Measurements from ENCODE around the gene TRIM41.
"Not testable (repeated sequence)": the region's sequence is repeated elsewhere in the genome, so short reads cannot be mapped to it uniquely, and the experiment has no call there.

Gene TRIM41

DNA sequence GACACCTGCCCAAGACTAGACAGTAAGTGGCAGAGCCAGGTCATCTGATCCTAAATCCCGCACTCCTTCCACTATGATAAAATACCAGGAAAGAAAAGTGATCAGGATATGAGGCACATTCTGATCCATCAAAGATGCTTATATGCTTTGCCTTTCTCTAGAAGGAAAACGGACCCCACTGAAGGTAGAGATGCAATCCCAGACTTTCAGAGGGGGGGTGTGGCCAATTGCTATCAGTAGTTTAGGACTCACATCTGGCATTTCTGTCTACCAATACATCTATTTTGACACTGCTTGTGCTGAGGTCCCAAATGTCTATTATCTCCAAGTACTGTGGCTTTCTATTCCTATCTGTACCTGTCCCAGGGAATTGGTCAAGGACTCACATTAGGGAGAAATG, 36.2 kb downstream of the TRIM41 start:
- no peak for FAIRE-seq

GRCh38 chr5:181259974-181260719, 37.1 kb downstream of the TRIM41 start:
- FAIRE-seq: no peak

DNA sequence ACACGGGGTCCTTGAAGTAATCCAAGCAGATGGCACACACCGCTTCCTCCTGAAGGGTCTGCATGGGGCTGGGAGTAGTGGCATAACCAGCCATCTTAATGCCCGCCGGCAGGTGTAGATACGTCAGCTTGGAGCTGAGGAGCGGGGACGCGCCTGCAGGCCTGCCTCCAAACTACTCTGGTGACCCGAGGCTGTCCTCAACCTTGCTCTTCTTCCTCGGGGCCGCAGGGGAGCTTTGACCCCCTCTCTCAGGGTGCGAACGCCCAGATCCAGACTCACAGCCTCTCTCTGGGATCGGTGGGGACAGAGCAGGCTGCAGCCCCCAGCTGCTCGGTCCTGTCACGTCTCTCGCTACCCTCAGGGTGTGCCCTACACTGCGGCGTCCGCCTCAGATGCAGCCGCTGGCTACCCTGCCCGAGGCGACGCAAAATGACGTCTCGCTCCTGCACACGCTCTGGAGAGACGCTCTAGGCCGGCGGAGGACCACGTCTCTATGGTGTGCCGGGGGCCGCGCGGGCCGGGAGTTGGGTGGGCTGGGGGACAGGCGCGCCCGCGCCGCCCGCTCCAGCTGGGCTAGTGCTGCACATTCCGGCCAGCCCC, 37.7 kb downstream of the TRIM41 start, which contains the start of gene TRIM52:
Gene TRIM52 (minus strand): TSS at position 424 of the 600 bp plus-strand sequence. CDS start 330 bp downstream, at position 94.
- no peak for FAIRE-seq

- FAIRE-seq: no peak
These were observed 38.4 kb downstream of the TRIM41 start for GRCh38 chr5:181261320-181262049.

- FAIRE-seq: no peak
These were observed 40.6 kb downstream of the TRIM41 start for GRCh38 chr5:181263633-181264032.

GRCh38 chr5:181265092-181265671, 42.1 kb downstream of the TRIM41 start:
- FAIRE-seq: no peak

DNA sequence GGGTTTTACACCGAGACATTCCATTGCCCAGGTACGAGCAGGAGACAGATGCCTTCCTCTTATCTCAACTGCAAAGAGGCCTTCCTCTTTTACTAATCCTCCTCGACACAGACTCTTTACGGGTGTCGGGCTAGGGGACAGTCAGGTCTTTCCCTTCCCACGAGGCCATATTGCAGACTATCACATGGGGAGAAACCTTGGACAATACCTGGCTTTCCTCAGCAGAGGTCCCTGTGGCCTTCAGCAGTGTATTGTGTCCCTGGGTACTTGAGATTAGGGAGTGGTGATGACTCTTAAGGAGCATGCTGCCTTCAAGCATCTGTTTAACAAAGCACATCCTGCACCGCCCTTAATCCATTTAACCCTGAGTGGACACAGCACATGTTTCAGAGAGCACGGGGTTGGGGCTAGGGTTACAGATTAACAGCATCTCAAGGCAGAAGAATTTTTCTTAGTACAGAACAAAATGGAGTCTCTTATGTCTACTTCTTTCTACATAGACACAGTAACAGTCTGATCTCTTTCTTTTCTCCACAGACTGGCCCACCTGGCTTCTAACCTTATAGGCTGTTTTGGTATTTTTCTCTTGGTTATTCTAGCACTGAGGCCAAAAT, 44.3 kb downstream of the TRIM41 start:
- FAIRE-seq: not testable (repeated sequence)

- FAIRE-seq: not testable (repeated sequence)
These were observed 44.8 kb downstream of the TRIM41 start for GRCh38 chr5:181267907-181268306.

DNA sequence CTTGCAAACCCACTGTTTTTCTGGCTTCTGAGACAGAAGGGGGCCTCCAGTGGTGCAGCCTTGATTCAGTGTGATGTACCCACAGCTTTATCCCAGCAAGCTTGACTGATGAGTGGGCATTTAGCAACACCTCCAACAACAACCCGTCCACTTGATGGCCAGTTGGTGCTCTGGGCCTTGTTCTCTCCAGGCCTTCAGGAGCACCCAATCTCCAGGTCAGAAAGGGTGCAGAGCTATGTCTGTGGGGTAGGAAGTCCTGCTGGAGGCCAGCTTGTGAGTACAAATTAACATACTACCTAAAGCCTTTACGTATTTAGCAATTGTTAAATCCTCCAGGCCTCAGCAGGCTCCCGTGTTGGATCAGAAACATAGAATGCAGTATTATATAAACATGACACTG, 48.0 kb downstream of the TRIM41 start:
- FAIRE-seq: no peak

DNA sequence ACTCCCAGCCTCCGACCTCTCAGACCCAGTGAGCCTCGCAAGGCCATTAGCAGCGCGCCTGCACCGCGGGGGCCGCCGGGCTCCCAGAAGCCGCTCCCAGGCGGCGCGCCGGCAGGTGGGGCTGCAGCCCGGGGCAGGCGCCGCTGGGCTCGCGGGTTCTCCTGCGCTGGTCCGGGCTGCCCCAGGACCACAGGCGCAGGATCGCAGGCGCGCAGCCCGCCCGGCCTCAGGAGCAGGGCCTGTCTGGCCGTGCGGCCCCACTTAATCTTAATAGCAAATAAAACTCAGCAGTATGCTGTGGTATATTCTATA, 50.3 kb downstream of the TRIM41 start:
- FAIRE-seq: not testable (repeated sequence)

- FAIRE-seq: no peak
These were observed 57.2 kb downstream of the TRIM41 start for GRCh38 chr5:181280251-181280762.

DNA sequence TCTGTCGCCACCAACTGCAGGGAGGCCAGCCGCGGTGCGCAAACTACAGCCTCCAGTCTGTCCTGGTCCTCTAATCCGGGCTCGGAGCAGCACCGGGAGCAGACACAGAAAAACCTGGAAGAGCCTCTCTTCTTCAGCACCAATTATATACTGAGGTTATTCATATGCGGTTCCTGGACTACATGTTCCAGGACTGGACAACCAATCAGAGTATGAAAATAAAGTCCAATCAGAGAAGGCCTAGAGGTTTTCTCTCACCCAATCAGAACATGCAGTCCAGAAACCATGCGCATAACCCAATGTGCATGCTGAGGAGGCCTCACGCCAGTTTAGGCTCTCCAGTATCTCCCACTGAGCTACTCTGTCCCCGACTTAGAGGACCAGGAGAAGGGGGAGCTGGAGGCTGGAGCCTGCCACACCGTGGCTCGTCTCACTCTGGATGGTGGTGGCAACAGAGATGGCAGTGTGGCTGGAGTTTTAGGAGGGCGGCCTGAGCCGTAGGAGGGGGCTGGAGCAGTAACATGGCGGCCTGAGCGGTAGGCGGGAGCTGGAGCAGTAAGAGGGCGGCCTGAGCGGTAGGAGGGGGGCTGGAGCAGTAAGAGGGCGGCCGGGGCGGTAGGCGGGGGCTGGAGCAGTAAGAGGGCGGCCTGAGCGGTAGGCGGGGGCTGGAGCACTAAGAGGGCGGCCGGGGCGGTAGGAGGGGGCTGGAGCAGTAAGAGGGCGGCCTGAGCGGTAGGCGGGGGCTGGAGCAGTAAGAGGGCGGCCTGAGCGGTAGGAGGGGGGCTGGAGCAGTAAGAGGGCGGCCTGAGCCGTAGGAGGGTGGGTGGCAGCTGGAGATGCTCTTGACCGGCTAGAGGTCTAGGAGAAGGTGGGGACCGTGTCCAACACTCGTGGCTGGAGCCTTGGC, 58.2 kb downstream of the TRIM41 start:
- no peak for FAIRE-seq

- no peak for FAIRE-seq
These were observed 58.9 kb downstream of the TRIM41 start for GRCh38 chr5:181281984-181282316.

DNA sequence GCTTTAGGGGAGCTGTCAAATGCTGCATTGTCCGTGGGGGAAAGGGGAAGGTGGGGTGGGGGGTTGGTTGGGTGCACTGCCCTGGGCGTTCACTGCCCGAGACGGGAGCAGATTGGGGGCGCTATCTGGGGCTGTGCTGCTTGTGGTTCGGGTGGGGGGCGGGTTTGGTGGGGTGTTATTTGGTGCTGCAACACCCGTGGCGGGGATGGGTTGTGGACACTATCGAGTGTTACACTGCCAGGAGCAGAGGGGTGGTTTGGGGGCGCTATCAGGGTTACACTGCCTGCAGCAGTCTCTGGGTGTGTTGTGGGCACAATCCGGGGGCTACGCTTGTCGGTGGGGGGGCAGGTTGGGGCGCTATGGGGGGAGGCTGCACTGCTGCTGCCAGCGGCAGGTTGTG, 59.3 kb downstream of the TRIM41 start:
- FAIRE-seq: not testable (repeated sequence)

GRCh38 chr5:181282874-181283273, 59.8 kb downstream of the TRIM41 start:
- no peak for FAIRE-seq

DNA sequence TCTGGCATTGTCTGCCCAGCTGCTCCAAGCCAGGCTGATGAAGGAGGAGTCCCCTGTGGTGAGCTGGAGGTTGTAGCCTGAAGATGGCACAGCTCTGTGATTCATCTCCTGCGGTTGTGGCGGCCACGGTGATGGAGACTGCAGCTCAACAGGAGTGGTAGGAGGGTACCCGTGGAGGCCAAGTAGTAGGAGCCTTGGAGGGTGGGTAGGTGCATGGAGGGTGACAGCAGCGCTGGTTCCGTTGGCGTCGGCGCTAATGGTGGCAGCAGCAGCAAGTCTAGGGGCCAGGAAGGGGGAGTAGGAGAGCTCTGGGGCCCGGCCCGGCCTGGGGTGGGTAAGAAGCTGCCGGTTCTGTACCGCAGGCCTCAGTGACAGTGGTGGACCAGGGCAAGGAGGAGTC, 60.3 kb downstream of the TRIM41 start:
- FAIRE-seq: no peak

GRCh38 chr5:181283841-181284755, 61.0 kb downstream of the TRIM41 start:
- FAIRE-seq: not testable (repeated sequence)
